ENCODE results near the gene SEC23A.

- no peak for TF ChIP-seq ZNF274 (IDR thresholded peaks at IDR 0.05; ENCODE audit: low read length)
- no peak for TF ChIP-seq ZNF274 (tag by site-specific recombination; IDR thresholded peaks at IDR 0.05; ENCODE audit: borderline replicate concordance)
- no peak for TF ChIP-seq ZNF175 (tag by site-specific recombination; IDR thresholded peaks at IDR 0.05)
- TF ChIP-seq CTCF (tag by site-specific recombination; IDR thresholded peaks at IDR 0.05) = no peak
- no peak for TF ChIP-seq GLI2 (tag by site-specific recombination; IDR thresholded peaks at IDR 0.05; ENCODE audit: borderline replicate concordance, low read depth)
- no peak for TF ChIP-seq ZNF558 (tag by site-specific recombination; IDR thresholded peaks at IDR 0.05)
- no peak for TF ChIP-seq SP2 (tag by site-specific recombination; IDR thresholded peaks at IDR 0.05)
- no peak for TF ChIP-seq HOXD13 (CRISPR knock-in tag; IDR thresholded peaks at IDR 0.05; ENCODE audit: borderline replicate concordance)
- TF ChIP-seq SP3 (tag by site-specific recombination; IDR thresholded peaks at IDR 0.05) = no peak
- TF ChIP-seq ZNF423 (tag by site-specific recombination; IDR thresholded peaks at IDR 0.05) = no peak
- TF ChIP-seq ZNF324 (tag by site-specific recombination; IDR thresholded peaks at IDR 0.05) = no peak
- no peak for TF ChIP-seq ZFP3 (tag by site-specific recombination; IDR thresholded peaks at IDR 0.05; ENCODE audit: low read depth)
- no peak for TF ChIP-seq ZSCAN30 (tag by site-specific recombination; IDR thresholded peaks at IDR 0.05)
- TF ChIP-seq ZNF416 (tag by site-specific recombination; IDR thresholded peaks at IDR 0.05) = no peak
Measured at GRCh38 chr14:39083127-39083526, 19.9 kb downstream of the SEC23A start.

All from HEK293 (cell line).